Brain microvascular endothelial cell (primary cell): Measurements from ENCODE around the gene CLEC11A.
A peak's percentile ranks its signal among the peaks of the same experiment; 100 is the strongest.

ENCODE experiments used
- DNase-seq: peaks from one replicate; pipeline ENCODE4 v3.0.0-alpha.2; 2020
- H3K27ac ChIP-seq: fragments of 250-450 bp; sonication (Bioruptor Pico); 2 replicates; pipeline ENCODE4 v1.5.1; 2020; ENCODE audit warnings: mild to moderate bottlenecking, moderate library complexity
- H3K27me3 ChIP-seq: fragments of 250-450 bp; sonication (Bioruptor Pico); replicated peaks from 2 replicates; pipeline ENCODE4 v1.5.1; 2020; ENCODE audit warnings: mild to moderate bottlenecking
- H3K36me3 ChIP-seq: fragments of 250-450 bp; sonication (Bioruptor Pico); replicated peaks from 2 replicates; pipeline ENCODE4 v1.5.1; 2020; ENCODE audit warnings: mild to moderate bottlenecking
- H3K4me3 ChIP-seq: 2 replicates; pipeline ENCODE4 v1.5.1; 2011; ENCODE audit warnings: low read depth, mild to moderate bottlenecking, control low read depth, low read length, moderate library complexity
- CTCF ChIP-seq: IDR thresholded peaks from 2 replicates; pipeline ENCODE4 v1.5.1; 2011; ENCODE audit warnings: low read depth, mild to moderate bottlenecking, moderate library complexity, low read length, control low read depth, inconsistent platforms; ENCODE audit errors: missing control alignments
- in situ Hi-C: cut with HindIII; loops from 2 replicates; pipeline ENCODE4 v1.10.0; 2017; ENCODE audit warnings: low sequenced_read_pairs, low pct_ligation_motif_present

The CLEC11A gene

GRCh38 chr19:50723735-50724521, 764 bp downstream of the CLEC11A start:
- Histone ChIP-seq H3K36me3 (no peaks in the 10 kb centered on the region), H3K27me3 (no peaks in the 10 kb centered on the region), H3K4me3 (peak overlapping the region; percentile 53), H3K27ac (no peak overlapping the region)
- no peak for TF ChIP-seq CTCF
- DNase-seq = no peak
- in situ Hi-C loops = no loop called here

- peak overlapping the region; percentile 41 for H3K27ac ChIP-seq
- H3K4me3 ChIP-seq = peak overlapping the region; percentile 54
- in situ Hi-C loops = no loop called here
- H3K36me3 ChIP-seq = no peaks in the 10 kb centered on the region
- TF ChIP-seq CTCF = peak; percentile 39
- DNase-seq = peak; percentile 98
- H3K27me3 ChIP-seq = no peaks in the 10 kb centered on the region
These were observed 1.5 kb downstream of the CLEC11A start for GRCh38 chr19:50724522-50725217.

GRCh38 chr19:50725218-50725910, 2.2 kb downstream of the CLEC11A start:
- Histone ChIP-seq H3K27me3 (no peaks in the 10 kb centered on the region), H3K4me3 (peak overlapping the region; percentile 54), H3K27ac (peak overlapping the region; percentile 41), H3K36me3 (no peaks in the 10 kb centered on the region)
- in situ Hi-C loops = no loop called here
- no peak for DNase-seq
- TF ChIP-seq CTCF = no peak

- Histone ChIP-seq H3K27ac (no peak overlapping the region), H3K36me3 (no peaks in the 10 kb centered on the region), H3K4me3 (no peak overlapping the region), H3K27me3 (no peaks in the 10 kb centered on the region)
- DNase-seq = no peak
- no peak for TF ChIP-seq CTCF
- in situ Hi-C loops = no loop called here
These were observed 2.7 kb downstream of the CLEC11A start for GRCh38 chr19:50725911-50726230.

GRCh38 chr19:50728084-50728737, 5.0 kb downstream of the CLEC11A start:
- Histone ChIP-seq H3K27me3 (no peaks in the 10 kb centered on the region), H3K27ac (no peak overlapping the region), H3K36me3 (no peaks in the 10 kb centered on the region), H3K4me3 (no peak overlapping the region)
- peak; percentile 63 for DNase-seq
- TF ChIP-seq CTCF = no peak
- in situ Hi-C loops = no loop called here
